K562 (cell line): ENCODE data around the gene CD47. TPM values are rescaled to one million over a fixed set of nuclear protein-coding genes. Genes with fewer than 3 reads are reported as not detected.

Experiments used
- ATAC-seq: fragments of 200-7000 bp; cut with Tn5 transposase; 3 replicates; pipeline ENCODE4 v1.9.1; 2020; ENCODE audit warnings: moderate library complexity
- BruUV-seq: library from RNA; stranded (reverse); fragments of 400-500 nt; replicated peaks from 2 replicates; lab custom pipeline; 2021; lab: Mats Ljungman, UMichigan
- CTCF ChIA-PET: fragments of 300-600 bp; formaldehyde crosslinking; extraction: SDS; loops from one replicate; lab custom pipeline; 2021; ENCODE audit warnings: low intra/inter-chr PET ratio; lab: Yijun Ruan, JAX
- POLR2A ChIA-PET: fragments of 300-600, 350-650 bp; sonication (Branson Sonifier 250); formaldehyde crosslinking; extraction: SDS; loops from one replicate; lab custom pipeline; 2021; ENCODE audit warnings: antibody characterized with exemption, inconsistent platforms; lab: Yijun Ruan, JAX
- DNase-seq, 4 experiments: peaks; one replicate each; pipeline versions ENCODE4 v3.0.0 to v3.0.0-alpha.2; 2011 to 2018; ENCODE audit warnings: low spot score in 3 of 4, mixed read lengths in 3 of 4; ENCODE audit errors: extremely low read depth in 1 of 4
- FAIRE-seq: peaks from 2 replicates; lab custom pipeline; 2011; peaks lifted over from hg19 to GRCh38; lab: Jason Lieb, UNC
- H2AFZ ChIP-seq: 2 replicates; pipeline ENCODE4 v1.6.0; 2011; ENCODE audit warnings: low read depth, low read length, control low read depth, inconsistent platforms
- H3K27ac ChIP-seq: fragments of 200-600 bp; 3 replicates; pipeline ENCODE4 v1.8.0; 2011; ENCODE audit warnings: low read depth, mild to moderate bottlenecking, control low read depth, inconsistent platforms, low read length, moderate library complexity, mixed read lengths; ENCODE audit errors: extremely low read depth
- H3K27me3 ChIP-seq, 2 experiments: fragments of 300-600 bp in 1 of 2; 2 replicates in 1 of 2; 3 replicates in 1 of 2; pipeline versions ENCODE4 v1.6.0 to v1.8.0; 2011; ENCODE audit warnings: inconsistent platforms in 2 of 2, low read length in 2 of 2, mild to moderate bottlenecking in 1 of 2, mixed read lengths in 1 of 2, moderate library complexity in 1 of 2; ENCODE audit not compliant: control insufficient read depth in 2 of 2, insufficient read depth in 2 of 2
- H3K36me3 ChIP-seq: fragments of 300-600 bp; 3 replicates; pipeline ENCODE4 v1.8.0; 2011; ENCODE audit warnings: mild to moderate bottlenecking, low read length, inconsistent platforms; ENCODE audit not compliant: control insufficient read depth, insufficient read depth
- H3K4me1 ChIP-seq, 2 experiments: fragments of 200-600 bp in 1 of 2; replicated peaks in 1 of 2; 2 replicates in 1 of 2; 3 replicates in 1 of 2; pipeline versions ENCODE4 v1.5.1 to v1.8.0; 2011; ENCODE audit warnings: inconsistent platforms in 2 of 2, low read length in 2 of 2, mild to moderate bottlenecking in 1 of 2, mixed read lengths in 1 of 2, moderate library complexity in 1 of 2; ENCODE audit not compliant: control insufficient read depth in 2 of 2, insufficient read depth in 2 of 2
- H3K4me2 ChIP-seq: 2 replicates; pipeline ENCODE4 v1.6.1; 2011; ENCODE audit warnings: low read length, control low read depth, inconsistent platforms, mixed read lengths; ENCODE audit not compliant: insufficient read depth
- H3K4me3 ChIP-seq: fragments of 200-600 bp; sonication (generic), shearing (Covaris generic); 2 replicates; pipeline ENCODE4 v1.5.1; 2016; ENCODE audit warnings: control low read depth, inconsistent platforms
- H3K79me2 ChIP-seq: fragments of 200-600 bp; 3 replicates; pipeline ENCODE4 v1.8.0; 2011; ENCODE audit warnings: low read length, inconsistent platforms; ENCODE audit not compliant: control insufficient read depth, insufficient read depth
- H3K9ac ChIP-seq, 2 experiments: 2 replicates each; pipeline versions ENCODE4 v1.6.0 to v1.6.1; 2011; ENCODE audit warnings: low read depth in 2 of 2, low read length in 2 of 2, control low read depth in 1 of 2, inconsistent platforms in 1 of 2, mild to moderate bottlenecking in 1 of 2, mixed read lengths in 1 of 2; ENCODE audit not compliant: insufficient read depth in 1 of 2
- H3K9me1 ChIP-seq: one replicate; pipeline ENCODE4 v1.6.0; 2011; ENCODE audit warnings: inconsistent platforms, mild to moderate bottlenecking, low read length, moderate library complexity; ENCODE audit not compliant: control insufficient read depth, insufficient read depth
- H3K9me3 ChIP-seq: replicated peaks from 2 replicates; pipeline ENCODE4 v1.5.1; 2011; ENCODE audit warnings: low read depth, low read length, inconsistent platforms; ENCODE audit not compliant: control insufficient read depth, insufficient read depth
- H4K20me1 ChIP-seq: replicated peaks from 2 replicates; pipeline ENCODE4 v1.6.1; 2011; ENCODE audit warnings: low read length, inconsistent platforms, mixed read lengths; ENCODE audit not compliant: control insufficient read depth, insufficient read depth
- CSDE1 ChIP-seq, 2 experiments: fragments of 450-650 bp; IDR thresholded peaks; 2 replicates each; pipeline ENCODE4 v1.6.1; 2016; ENCODE audit warnings: mild to moderate bottlenecking in 1 of 2
- GATAD2B ChIP-seq: fragments of 450-650 bp; IDR thresholded peaks from 2 replicates; pipeline ENCODE4 v1.6.1; 2017; ENCODE audit warnings: mild to moderate bottlenecking, borderline replicate concordance
- NFRKB ChIP-seq: fragments of 450-650 bp; IDR thresholded peaks from 2 replicates; pipeline ENCODE4 v1.6.1; 2016; ENCODE audit warnings: low read depth
- RAD51 ChIP-seq: fragments of 450-650 bp; IDR thresholded peaks from 2 replicates; pipeline ENCODE4 v1.7.1; 2016; ENCODE audit warnings: low read depth, mild to moderate bottlenecking, borderline replicate concordance
- RCOR1 ChIP-seq, 2 experiments: IDR thresholded peaks; 2 replicates each; pipeline ENCODE4 v1.6.1; 2012; ENCODE audit warnings: low read depth in 2 of 2, low read length in 2 of 2, borderline replicate concordance in 1 of 2, improper control_type of control experiment in 1 of 2
- TFE3 ChIP-seq: fragments of 450-650 bp; formaldehyde crosslinking; IDR thresholded peaks from 2 replicates; pipeline ENCODE4 v1.4.0; 2020; ENCODE audit warnings: mild to moderate bottlenecking, mixed read lengths
- ZNF384 ChIP-seq: IDR thresholded peaks from 2 replicates; pipeline ENCODE4 v1.6.1; 2012; ENCODE audit warnings: low read depth, low read length, improper control_type of control experiment
- ZNF76 ChIP-seq: fragments of 250-450 bp; sonication (Bioruptor Pico); IDR thresholded peaks from 2 replicates; pipeline ENCODE4 v1.4.0; 2020; ENCODE audit warnings: mild to moderate bottlenecking, moderate library complexity, borderline replicate concordance
- WGBS: fragments of 100-300 bp; shearing (Covaris generic); methylation state at CpG from one replicate; pipeline ENCODE4 v1.1.6; 2016; ENCODE audit warnings: low coverage, mixed read lengths; ENCODE audit not compliant: insufficient coverage; ENCODE audit errors: missing lambda C conversion rate; 5-methylcytosine and 5-hydroxymethylcytosine counted together
- in situ Hi-C: fragments of 300-500 bp; cut with MboI; formaldehyde crosslinking; loops from 4 replicates; pipeline ENCODE4 v1.15.0; 2018; ENCODE audit warnings: inconsistent platforms, mixed read lengths
- intact Hi-C: fragments of 100-400 bp; cut with micrococcal nuclease; formaldehyde crosslinking; loops from 2 replicates; pipeline ENCODE4 v1.14.2; 2022
- polyA plus RNA-seq, 8 experiments: library from polyadenylated mRNA; depleted of rRNA in 4 of 8; stranded (reverse) in 5 of 8; unstranded in 3 of 8; fragments of >200 nt; fragmentation: Nextera tagmentation in 2 of 8; fragmentation: Illumina TruSeq in 1 of 8; extraction: Ambion mirVana in 2 of 8; extraction: Trizol in 1 of 8; gene quantifications; 2 replicates each; pipeline versions ENCODE4 v1.2.1 to v1.2.3, GENCODE V29; 2011 to 2014; ENCODE audit warnings: inconsistent platforms in 1 of 8, missing spikeins in 1 of 8
- total RNA-seq, 7 experiments: library from RNA; depleted of rRNA in 6 of 7; stranded (reverse); fragments of >200 nt in 6 of 7; fragmentation: Illumina TruSeq in 2 of 7; extraction: Trizol in 2 of 7; gene quantifications; 2 replicates each; pipeline versions ENCODE4 v1.2.1 to v1.2.3, GENCODE V29; 2011 to 2021; ENCODE audit warnings: low replicate concordance in 1 of 7
- TF ChIP-seq, protein P1 (sequence below): sonication (generic); formaldehyde crosslinking; IDR thresholded peaks from 2 replicates; pipeline ENCODE4 v1.9.0; 2022; ENCODE audit warnings: mild to moderate bottlenecking, missing genetic modification reagents
- TF ChIP-seq, protein P2 (sequence below): sonication (generic); formaldehyde crosslinking; IDR thresholded peaks from 2 replicates; pipeline ENCODE4 v1.5.0; 2020; ENCODE audit warnings: missing genetic modification reagents
- TF ChIP-seq, protein P3 (sequence below), 2 experiments: fragments of 450-650 bp; IDR thresholded peaks; 2 replicates each; pipeline ENCODE4 v1.6.1; 2016; ENCODE audit warnings: mild to moderate bottlenecking in 2 of 2, borderline replicate concordance in 1 of 2, low read depth in 1 of 2, moderate library complexity in 1 of 2

The CD47 gene
- total and polyA plus RNA-seq, 9 of the 15 experiments (the other 6 are each of a cell fraction or from before 2014, with no cell fraction given) = 10.2 to 62.6 (median 36.3) TPM

GRCh38 chr3:108031895-108032294 lies 58.9 kb downstream of the CD47 start:
- no TSS peak for BruUV-seq
- H3K27me3 ChIP-seq = no peaks in the 10 kb centered on the region
- H3K36me3 ChIP-seq = no peaks in the 10 kb centered on the region
- H4K20me1 ChIP-seq = no peaks in the 10 kb centered on the region
- intact Hi-C loops (no loop called here), in situ Hi-C loops (no loop called here)
- no peak overlapping the region for H3K9ac ChIP-seq
- FAIRE-seq = no peak
- no peak for ATAC-seq
- POLR2A ChIA-PET = no interaction called here
- H3K9me1 ChIP-seq = no peaks in the 10 kb centered on the region
- no peak for DNase-seq
- no peak overlapping the region for H3K27ac ChIP-seq
- no peaks in the 10 kb centered on the region for H3K79me2 ChIP-seq
- H3K4me3 ChIP-seq = no peak overlapping the region
- no peaks in the 10 kb centered on the region for H3K4me1 ChIP-seq
- no peak overlapping the region for H3K4me2 ChIP-seq
- CTCF ChIA-PET = no interaction called here
- no peak overlapping the region for H2AFZ ChIP-seq
- WGBS = 5% methylated on average over 2 of the region's 2 CpGs
- H3K9me3 ChIP-seq = no peaks in the 10 kb centered on the region
- TF ChIP-seq TFE3 (CRISPR knock-in tag) (peak; percentile 78), NFRKB (no peak), RAD51 (peak; percentile 89), RCOR1 (IDR thresholded peaks at IDR 0.05; ENCODE audit: borderline replicate concordance in 1 of 2, low read depth in 2 of 2, low read length in 2 of 2) (no peak), CSDE1 (IDR thresholded peaks at IDR 0.05) (no peak), GATAD2B (no peak), ZNF384 (no peak), ZNF76 (CRISPR knock-in tag) (no peak)
- TF ChIP-seq, protein P1, sequence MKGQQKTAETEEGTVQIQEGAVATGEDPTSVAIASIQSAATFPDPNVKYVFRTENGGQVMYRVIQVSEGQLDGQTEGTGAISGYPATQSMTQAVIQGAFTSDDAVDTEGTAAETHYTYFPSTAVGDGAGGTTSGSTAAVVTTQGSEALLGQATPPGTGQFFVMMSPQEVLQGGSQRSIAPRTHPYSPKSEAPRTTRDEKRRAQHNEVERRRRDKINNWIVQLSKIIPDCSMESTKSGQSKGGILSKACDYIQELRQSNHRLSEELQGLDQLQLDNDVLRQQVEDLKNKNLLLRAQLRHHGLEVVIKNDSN = peak; percentile 37
- TF ChIP-seq, protein P2, sequence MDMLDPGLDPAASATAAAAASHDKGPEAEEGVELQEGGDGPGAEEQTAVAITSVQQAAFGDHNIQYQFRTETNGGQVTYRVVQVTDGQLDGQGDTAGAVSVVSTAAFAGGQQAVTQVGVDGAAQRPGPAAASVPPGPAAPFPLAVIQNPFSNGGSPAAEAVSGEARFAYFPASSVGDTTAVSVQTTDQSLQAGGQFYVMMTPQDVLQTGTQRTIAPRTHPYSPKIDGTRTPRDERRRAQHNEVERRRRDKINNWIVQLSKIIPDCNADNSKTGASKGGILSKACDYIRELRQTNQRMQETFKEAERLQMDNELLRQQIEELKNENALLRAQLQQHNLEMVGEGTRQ (CRISPR knock-in tag) = peak; percentile 72
- TF ChIP-seq, protein P3, sequence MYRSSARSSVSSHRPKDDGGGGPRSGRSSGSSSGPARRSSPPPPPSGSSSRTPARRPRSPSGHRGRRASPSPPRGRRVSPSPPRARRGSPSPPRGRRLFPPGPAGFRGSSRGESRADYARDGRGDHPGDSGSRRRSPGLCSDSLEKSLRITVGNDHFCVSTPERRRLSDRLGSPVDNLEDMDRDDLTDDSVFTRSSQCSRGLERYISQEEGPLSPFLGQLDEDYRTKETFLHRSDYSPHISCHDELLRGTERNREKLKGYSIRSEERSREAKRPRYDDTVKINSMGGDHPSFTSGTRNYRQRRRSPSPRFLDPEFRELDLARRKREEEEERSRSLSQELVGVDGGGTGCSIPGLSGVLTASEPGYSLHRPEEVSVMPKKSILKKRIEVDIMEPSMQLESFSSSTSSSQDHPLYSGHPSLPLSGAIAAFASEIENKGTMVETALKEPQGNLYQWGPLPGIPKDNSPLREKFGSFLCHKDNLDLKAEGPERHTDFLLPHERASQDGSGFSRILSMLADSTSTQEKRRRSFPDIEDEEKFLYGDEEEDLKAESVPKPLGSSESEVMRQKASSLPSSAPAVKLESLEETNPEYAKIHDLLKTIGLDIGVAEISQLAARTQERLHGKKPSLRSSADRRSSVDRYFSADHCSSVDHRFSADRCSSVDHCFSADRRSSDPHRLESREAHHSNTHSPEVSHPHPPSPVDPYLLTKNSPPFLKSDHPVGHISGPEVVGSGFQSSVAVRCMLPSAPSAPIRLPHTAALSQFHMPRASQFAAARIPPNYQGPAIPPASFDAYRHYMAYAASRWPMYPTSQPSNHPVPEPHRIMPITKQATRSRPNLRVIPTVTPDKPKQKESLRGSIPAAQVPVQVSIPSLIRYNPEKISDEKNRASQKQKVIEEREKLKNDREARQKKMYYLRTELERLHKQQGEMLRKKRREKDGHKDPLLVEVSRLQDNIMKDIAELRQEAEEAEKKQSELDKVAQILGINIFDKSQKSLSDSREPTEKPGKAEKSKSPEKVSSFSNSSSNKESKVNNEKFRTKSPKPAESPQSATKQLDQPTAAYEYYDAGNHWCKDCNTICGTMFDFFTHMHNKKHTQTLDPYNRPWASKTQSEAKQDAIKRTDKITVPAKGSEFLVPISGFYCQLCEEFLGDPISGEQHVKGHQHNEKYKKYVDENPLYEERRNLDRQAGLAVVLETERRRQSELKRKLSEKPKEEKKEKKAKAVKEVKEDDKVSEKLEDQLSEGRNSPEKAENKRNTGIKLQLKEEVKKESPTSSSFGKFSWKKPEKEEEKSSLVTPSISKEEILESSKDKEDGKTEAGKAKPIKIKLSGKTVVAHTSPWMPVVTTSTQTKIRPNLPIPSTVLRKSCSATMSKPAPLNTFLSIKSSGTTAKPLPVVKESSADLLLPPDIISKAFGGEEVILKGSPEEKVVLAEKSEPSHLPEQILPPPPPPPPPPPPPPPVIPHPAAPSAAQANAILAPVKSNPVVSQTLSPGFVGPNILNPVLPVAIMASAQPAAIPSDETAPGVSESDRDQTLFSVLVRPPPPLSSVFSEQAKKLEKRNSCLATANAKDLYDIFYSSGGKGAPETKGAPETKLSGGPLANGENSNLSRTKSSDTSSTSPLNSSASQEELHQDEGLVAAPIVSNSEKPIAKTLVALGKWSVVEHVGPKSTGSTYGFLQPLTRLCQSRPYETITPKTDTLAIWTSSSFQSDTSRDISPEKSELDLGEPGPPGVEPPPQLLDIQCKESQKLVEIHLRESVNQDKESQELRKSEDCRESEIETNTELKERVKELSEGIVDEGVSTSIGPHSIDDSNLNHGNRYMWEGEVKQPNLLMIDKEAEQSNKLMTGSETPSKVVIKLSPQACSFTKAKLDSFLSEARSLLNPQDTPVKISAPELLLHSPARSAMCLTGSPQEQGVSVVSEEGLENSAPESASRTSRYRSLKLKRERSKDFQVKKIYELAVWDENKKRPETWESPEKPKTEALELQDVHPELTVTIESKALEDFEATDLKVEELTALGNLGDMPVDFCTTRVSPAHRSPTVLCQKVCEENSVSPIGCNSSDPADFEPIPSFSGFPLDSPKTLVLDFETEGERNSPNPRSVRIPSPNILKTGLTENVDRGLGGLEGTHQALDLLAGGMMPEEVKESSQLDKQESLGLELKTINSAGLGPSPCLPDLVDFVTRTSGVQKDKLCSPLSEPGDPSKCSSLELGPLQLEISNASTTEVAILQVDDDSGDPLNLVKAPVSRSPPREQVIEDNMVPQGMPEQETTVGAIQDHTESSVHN (IDR thresholded peaks at IDR 0.05; ENCODE audit: borderline replicate concordance in 1 of 2, low read depth in 1 of 2) = no peak
